ENCODE results near the gene LAPTM5.

Gene LAPTM5

DNA sequence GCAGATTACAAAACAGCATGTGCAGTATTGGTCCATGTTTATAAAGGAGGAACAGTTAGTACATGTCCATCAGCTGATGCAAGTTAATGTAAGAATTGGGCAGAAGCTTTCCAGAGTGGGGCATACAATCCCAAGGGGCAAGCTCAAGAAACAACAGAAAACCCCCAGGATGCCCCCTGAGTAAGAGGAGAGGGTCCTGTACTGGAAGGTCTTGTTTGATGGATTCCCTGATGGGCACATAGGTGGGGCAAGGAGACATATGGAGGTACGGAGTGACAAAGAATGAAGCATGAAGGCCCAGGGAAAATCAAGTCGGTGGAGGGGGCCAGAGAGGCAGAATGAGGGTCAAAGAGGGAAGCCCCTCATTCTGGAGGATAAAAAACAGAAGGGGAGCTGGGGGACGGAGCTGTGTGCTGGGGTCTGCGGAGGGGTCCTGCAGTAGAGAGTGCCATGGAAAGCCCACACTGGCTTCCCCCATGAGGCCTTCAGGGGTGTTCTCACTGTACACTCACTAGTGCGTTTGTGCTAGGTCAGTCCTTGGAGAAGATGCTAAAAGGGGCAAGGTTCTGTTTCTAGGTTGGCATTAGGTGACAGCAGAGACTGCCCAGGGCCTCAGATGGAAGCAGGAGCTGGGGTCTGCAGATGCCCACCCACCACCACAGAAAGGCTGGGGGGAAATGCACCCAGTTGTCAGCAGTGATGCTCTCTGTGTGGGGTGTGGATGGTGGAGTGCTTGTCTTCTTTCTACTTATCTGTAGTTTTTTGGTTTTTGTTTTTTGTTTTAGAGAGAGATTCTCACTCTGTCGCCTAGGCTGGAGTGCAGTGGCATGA is 21.7 kb downstream of the LAPTM5 start:
- H2AFZ ChIP-seq (ENCODE audit: low read depth, low read length) = no peak overlapping the region
- H3K27me3 ChIP-seq (ENCODE audit: insufficient read depth, low read length) = no peaks in the 10 kb centered on the region
- H3K4me3 ChIP-seq (ENCODE audit: low read length) = no peak overlapping the region
- no peaks in the 10 kb centered on the region for H3K9me3 ChIP-seq (ENCODE audit: low read length)
- no peaks in the 10 kb centered on the region for H3K36me3 ChIP-seq (ENCODE audit: insufficient read depth, low read length)
- peaks cover 6% of the 10 kb centered on the region for H3K4me1 ChIP-seq (ENCODE audit: insufficient read depth, low read length)

DNA sequence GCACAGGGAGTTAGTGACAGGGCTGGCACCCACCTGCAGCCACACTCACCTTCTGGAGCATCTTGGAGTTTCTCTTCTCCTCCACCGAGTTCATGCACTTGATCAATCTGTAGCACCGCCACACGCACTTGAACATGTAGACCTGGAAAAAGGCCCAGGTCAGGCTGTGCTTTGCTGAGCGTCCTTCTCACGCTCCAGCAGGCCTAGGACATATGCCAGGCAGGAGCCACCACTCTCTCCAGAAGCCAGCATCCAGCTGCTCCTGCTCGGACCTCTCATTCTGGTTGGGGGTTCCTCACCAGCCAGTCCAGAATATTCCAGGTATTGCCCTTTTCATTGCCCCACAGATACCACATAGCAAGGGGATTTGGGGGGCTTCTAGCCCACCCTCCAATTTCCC is 22.4 kb downstream of the LAPTM5 start:
- Histone ChIP-seq H3K4me1 (ENCODE audit: insufficient read depth, low read length) (peaks cover 6% of the 10 kb centered on the region), H2AFZ (ENCODE audit: low read depth, low read length) (no peak overlapping the region), H3K9me3 (ENCODE audit: low read length) (no peaks in the 10 kb centered on the region), H3K36me3 (ENCODE audit: insufficient read depth, low read length) (no peaks in the 10 kb centered on the region), H3K4me3 (ENCODE audit: low read length) (no peak overlapping the region), H3K27me3 (ENCODE audit: insufficient read depth, low read length) (no peaks in the 10 kb centered on the region)

DNA sequence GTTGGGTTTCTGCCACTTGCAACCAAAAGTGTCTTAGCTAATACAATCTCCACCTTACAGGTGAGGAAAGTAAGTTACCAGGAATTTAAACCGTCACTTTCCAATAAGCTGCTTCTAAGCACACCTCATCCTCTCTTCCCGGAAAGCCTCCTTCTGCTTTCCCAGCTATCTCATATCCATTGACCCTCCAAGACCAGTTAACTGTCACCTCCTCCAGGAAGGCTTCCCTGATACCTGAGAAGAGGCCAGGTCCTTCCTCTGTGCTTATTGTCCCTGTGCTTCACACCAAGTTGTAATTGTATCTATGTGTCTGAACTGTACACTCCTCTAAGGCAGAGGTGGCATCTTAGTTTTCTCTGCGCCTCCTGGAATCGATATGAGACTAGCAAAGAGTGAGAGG is 23.0 kb downstream of the LAPTM5 start:
- no peaks in the 10 kb centered on the region for H3K9me3 ChIP-seq (ENCODE audit: low read length)
- no peak overlapping the region for H3K4me3 ChIP-seq (ENCODE audit: low read length)
- H3K36me3 ChIP-seq (ENCODE audit: insufficient read depth, low read length) = no peaks in the 10 kb centered on the region
- no peaks in the 10 kb centered on the region for H3K27me3 ChIP-seq (ENCODE audit: insufficient read depth, low read length)
- no peak overlapping the region for H2AFZ ChIP-seq (ENCODE audit: low read depth, low read length)
- peaks cover 6% of the 10 kb centered on the region for H3K4me1 ChIP-seq (ENCODE audit: insufficient read depth, low read length)

DNA sequence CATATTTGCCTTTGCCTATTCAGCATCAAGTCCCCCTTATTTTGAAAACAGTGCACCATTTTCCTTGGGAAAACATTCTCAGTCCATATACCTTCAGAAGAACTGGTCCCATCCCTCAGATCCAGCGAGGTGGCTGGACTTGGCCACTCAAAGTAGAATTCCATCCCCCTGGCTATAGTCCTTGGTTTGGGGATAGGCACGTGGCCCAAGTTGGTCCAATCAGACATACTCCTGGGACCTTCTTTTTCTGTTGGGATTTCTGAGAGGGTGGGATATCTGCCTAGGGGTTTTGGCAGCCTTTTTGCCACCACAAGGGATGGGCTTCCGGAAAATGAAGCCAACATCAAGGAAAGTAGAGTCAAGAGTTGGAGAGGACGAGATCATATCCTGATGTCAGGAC is 23.5 kb downstream of the LAPTM5 start:
- H3K4me3 ChIP-seq (ENCODE audit: low read length) = no peak overlapping the region
- H3K36me3 ChIP-seq (ENCODE audit: insufficient read depth, low read length) = no peaks in the 10 kb centered on the region
- no peaks in the 10 kb centered on the region for H3K9me3 ChIP-seq (ENCODE audit: low read length)
- H2AFZ ChIP-seq (ENCODE audit: low read depth, low read length) = no peak overlapping the region
- peaks cover 6% of the 10 kb centered on the region for H3K4me1 ChIP-seq (ENCODE audit: insufficient read depth, low read length)
- no peaks in the 10 kb centered on the region for H3K27me3 ChIP-seq (ENCODE audit: insufficient read depth, low read length)

DNA sequence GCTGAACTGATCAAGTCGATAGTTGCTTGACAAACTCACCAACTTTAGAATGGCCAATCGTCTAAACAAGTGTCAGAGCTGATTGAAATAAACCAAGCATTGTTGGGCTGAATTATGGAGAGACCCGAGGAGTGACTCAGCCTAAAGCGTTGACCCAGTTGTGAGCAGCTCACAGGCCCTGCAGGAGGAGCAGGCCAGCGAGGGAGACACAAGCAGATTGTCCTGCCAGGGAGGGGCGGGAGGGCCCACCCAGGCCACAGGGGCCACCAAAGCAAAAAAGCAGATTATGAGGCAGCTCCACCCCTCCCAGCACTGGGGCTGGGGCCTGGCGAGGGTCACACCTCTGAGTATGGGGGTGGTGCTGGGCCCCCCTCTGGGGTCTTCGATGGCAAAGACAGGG is 24.1 kb downstream of the LAPTM5 start:
- Histone ChIP-seq H3K9me3 (ENCODE audit: low read length) (no peaks in the 10 kb centered on the region), H3K36me3 (ENCODE audit: insufficient read depth, low read length) (no peaks in the 10 kb centered on the region), H2AFZ (ENCODE audit: low read depth, low read length) (no peak overlapping the region), H3K27me3 (ENCODE audit: insufficient read depth, low read length) (no peaks in the 10 kb centered on the region), H3K4me3 (ENCODE audit: low read length) (no peak overlapping the region), H3K4me1 (ENCODE audit: insufficient read depth, low read length) (peaks cover 6% of the 10 kb centered on the region)

DNA sequence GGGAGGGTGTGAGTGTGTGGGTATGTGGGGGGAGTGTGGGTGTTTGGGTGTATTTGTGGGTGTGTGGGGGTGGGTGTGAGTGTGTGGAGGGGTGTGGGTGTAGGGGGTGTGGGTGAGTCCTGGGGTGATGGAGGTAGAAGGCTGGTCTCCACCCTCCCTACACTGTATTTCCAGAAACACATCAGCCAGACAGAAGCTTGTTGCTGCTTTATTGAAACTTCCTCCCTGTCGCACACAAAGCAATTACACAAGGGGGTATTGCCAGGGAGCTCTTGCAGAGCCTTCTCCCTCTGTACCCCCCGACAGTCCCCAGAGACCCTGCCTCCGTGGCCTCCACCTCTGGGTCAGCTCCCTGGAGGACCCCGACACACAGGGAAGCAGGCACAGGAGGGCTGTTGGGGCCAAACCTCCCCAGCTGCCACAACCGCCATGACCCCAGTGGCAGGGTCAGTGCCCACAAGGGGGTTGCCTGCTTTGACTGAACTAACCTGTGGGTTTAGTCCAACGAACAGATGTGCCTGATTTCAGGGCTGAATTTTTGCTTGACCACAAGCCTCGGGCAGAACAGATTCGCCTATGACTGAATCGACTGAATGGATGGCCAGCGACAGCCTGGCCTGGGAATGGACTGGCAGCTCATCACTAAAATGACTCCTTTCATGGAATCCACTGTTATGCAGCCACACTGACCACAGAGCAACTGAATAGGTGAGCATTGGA is 25.1 kb downstream of the LAPTM5 start:
- H2AFZ ChIP-seq (ENCODE audit: low read depth, low read length) = no peak overlapping the region
- H3K4me3 ChIP-seq (ENCODE audit: low read length) = no peak overlapping the region
- no peaks in the 10 kb centered on the region for H3K27me3 ChIP-seq (ENCODE audit: insufficient read depth, low read length)
- no peaks in the 10 kb centered on the region for H3K36me3 ChIP-seq (ENCODE audit: insufficient read depth, low read length)
- peaks cover 7% of the 10 kb centered on the region for H3K4me1 ChIP-seq (ENCODE audit: insufficient read depth, low read length)
- no peaks in the 10 kb centered on the region for H3K9me3 ChIP-seq (ENCODE audit: low read length)

DNA sequence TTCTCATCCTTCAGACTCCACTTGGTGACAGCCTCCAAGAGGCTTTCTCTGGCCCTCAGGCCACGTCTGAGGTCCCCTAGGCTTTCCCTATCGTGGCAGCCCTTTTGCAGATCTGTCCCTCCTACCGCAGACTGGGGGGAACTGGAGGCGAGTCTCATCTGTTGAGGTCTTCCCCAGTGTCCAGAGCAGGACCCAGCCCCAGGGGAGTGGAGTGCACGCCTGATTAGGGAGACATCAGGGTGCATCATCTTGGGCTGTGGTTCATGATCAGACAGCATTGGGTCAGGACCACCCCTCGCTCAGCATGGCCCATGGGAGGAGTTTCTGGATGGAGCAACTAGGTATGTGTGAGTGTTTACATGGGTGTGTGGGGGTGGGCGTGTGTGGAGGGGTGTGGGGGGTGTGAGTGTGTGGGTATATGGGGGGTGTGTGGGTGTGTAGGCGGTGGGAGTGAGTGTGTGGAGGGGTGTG is 25.7 kb downstream of the LAPTM5 start:
- Histone ChIP-seq H3K4me1 (ENCODE audit: insufficient read depth, low read length) (peaks cover 13% of the 10 kb centered on the region), H3K4me3 (ENCODE audit: low read length) (no peak overlapping the region), H3K36me3 (ENCODE audit: insufficient read depth, low read length) (no peaks in the 10 kb centered on the region), H3K9me3 (ENCODE audit: low read length) (no peaks in the 10 kb centered on the region), H3K27me3 (ENCODE audit: insufficient read depth, low read length) (no peaks in the 10 kb centered on the region), H2AFZ (ENCODE audit: low read depth, low read length) (no peak overlapping the region)

DNA sequence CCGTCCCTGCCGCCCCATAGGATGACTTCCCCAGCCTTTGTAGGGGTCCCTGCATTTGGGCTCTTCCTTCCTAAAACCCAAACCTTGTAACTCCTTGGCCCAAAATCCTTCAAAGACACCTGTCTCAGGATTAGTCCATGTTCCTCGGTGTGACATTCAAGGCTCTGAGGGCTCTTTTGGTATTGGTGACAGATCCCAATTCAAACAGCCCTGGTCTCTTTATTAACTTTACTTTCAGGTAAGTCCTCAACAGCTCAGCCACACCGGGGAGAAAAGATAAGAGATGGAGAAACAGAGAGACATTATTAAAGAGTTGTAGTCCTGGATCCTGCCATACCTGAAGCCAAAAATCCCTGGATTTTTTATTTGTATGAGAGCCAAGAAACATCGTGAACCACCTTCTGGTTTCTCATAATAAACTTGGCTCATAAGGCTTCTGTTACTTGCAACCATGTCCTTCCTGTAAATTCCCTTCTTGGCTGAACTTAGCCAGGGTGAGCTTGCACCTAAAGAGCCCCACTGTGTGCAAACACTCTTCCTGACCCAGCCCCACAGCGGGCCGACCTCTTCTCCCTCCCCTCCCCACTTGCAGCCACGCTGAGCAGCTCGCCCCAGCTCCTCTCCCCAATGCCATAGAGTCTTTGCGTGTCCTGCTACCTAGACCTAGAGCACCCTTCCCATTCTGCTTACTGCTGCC is 26.3 kb downstream of the LAPTM5 start:
- no peak overlapping the region for H2AFZ ChIP-seq (ENCODE audit: low read depth, low read length)
- H3K36me3 ChIP-seq (ENCODE audit: insufficient read depth, low read length) = no peaks in the 10 kb centered on the region
- H3K9me3 ChIP-seq (ENCODE audit: low read length) = no peaks in the 10 kb centered on the region
- peaks cover 19% of the 10 kb centered on the region for H3K4me1 ChIP-seq (ENCODE audit: insufficient read depth, low read length)
- H3K27me3 ChIP-seq (ENCODE audit: insufficient read depth, low read length) = no peaks in the 10 kb centered on the region
- H3K4me3 ChIP-seq (ENCODE audit: low read length) = no peak overlapping the region

DNA sequence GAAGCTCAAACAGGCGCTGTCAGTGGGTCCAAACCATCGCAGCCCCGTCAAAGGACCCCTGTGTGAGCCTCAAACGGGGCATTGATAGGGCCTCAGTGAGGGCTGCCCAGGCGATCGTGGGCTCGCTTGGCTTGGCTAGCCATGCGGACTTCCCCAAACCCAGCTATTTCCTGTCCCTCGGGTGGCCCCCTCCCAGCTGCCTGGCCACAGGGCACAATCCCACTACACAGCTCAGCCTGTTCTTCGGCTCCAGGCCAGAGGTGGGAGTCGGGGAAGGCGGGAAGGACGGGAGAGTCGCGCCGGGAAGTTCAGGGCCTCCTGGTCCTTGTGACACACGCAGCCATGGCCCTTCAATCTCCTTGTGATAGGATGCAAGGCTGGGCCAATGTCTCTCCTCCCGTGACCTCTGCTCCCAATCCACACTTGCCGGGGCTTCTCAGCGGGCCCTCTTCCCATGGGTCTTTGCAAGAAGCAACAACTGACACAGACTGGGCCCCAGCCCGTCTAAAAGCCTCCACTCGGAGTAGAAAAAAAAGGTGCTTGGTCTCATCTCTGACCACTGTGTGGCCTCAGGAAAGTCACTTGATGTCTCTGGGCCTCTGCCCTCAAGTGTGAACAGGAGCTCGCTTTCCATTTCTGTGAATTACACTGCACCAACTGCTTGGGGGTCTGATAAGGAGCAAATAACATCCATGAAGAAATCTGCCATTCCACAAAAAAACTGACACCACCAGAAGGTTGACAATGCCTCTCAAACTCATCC is 27.0 kb downstream of the LAPTM5 start:
- Histone ChIP-seq H3K9me3 (ENCODE audit: low read length) (no peaks in the 10 kb centered on the region), H3K36me3 (ENCODE audit: insufficient read depth, low read length) (no peaks in the 10 kb centered on the region), H3K4me1 (ENCODE audit: insufficient read depth, low read length) (peaks cover 26% of the 10 kb centered on the region), H2AFZ (ENCODE audit: low read depth, low read length) (no peak overlapping the region), H3K27me3 (ENCODE audit: insufficient read depth, low read length) (no peaks in the 10 kb centered on the region), H3K4me3 (ENCODE audit: low read length) (no peak overlapping the region)

DNA sequence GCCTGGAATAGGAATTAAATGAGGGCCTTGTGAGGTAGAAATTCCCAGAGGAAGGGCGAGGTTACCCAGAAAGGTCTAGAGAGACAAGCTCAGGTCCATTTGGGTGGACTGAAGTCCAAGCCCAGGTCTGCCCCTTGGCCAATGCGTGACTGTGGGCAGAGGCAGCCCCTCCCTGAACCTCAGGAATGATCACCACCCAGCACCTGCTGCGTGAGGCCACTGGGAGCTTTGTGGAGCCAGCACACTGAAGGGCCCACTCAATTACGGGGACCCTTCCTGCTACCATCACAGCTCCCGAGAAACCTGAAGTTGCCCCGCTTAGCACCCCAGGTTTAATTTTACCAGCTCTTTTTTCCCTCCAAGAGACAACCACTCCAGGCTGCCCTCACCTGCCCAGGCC is 27.7 kb downstream of the LAPTM5 start:
- Histone ChIP-seq H3K4me1 (ENCODE audit: insufficient read depth, low read length) (peaks cover 27% of the 10 kb centered on the region), H3K27me3 (ENCODE audit: insufficient read depth, low read length) (no peaks in the 10 kb centered on the region), H3K36me3 (ENCODE audit: insufficient read depth, low read length) (no peaks in the 10 kb centered on the region), H3K4me3 (ENCODE audit: low read length) (no peak overlapping the region), H2AFZ (ENCODE audit: low read depth, low read length) (no peak overlapping the region), H3K9me3 (ENCODE audit: low read length) (no peaks in the 10 kb centered on the region)

DNA sequence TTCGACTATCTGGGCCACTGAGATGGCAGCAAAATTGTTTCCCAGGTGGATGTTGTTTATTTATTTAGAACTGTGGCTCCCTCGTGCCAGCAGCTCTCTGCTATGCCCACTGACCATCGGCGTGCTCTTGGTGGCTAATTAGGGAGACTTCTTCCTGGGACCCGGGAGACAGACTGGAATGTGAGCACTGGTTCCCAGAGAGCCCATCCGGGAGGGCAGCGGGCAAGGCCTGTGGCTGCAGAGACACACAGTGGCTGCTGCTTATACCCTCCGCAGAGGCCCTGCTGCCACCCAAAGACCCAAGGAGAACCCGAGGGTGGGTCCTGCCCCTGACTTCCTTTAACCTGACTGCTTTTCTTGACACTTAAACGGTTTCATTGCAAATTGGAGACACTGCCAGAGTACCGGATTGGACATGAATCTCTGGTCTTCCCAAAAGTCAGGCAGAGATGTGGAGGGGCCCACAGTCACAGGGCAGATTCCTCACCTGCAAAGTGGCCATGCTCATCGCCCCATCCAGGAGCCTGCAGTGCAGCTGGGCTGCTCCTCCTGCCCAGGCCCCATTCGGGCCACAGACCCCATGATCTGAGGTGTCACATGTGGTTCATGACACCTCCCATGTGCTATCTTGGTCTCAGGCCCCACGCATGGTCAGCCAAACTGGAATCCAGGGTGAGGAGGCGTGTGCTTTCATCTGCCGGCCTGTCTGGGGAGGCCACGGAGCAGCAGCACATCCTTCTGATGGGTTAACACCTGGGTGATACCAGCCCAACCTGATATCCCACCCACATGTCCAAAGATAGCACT is 28.5 kb downstream of the LAPTM5 start:
- no peak overlapping the region for H2AFZ ChIP-seq (ENCODE audit: low read depth, low read length)
- no peaks in the 10 kb centered on the region for H3K27me3 ChIP-seq (ENCODE audit: insufficient read depth, low read length)
- H3K4me3 ChIP-seq (ENCODE audit: low read length) = no peak overlapping the region
- H3K4me1 ChIP-seq (ENCODE audit: insufficient read depth, low read length) = peaks cover 27% of the 10 kb centered on the region
- H3K9me3 ChIP-seq (ENCODE audit: low read length) = no peaks in the 10 kb centered on the region
- no peaks in the 10 kb centered on the region for H3K36me3 ChIP-seq (ENCODE audit: insufficient read depth, low read length)

DNA sequence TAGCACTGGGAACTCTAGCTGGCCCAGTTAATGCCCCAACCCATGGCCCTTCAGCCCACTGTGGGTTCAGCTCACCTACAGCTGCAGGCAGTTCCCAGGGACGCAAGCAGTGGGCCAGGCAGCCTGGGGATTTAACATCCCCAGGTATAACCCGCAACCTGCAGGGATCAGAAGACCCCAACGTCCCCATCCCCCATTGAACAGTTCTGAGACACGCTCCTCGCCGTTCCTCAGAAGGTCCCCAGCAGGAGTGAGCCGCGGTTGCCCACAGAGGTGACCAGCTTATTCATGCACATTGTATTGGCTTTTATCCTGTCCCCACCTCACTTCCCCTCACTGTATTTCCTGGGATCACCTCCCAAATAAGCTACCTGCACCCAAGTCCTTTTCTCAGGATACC is 29.2 kb downstream of the LAPTM5 start:
- Histone ChIP-seq H3K4me1 (ENCODE audit: insufficient read depth, low read length) (peaks cover 27% of the 10 kb centered on the region), H3K36me3 (ENCODE audit: insufficient read depth, low read length) (no peaks in the 10 kb centered on the region), H3K4me3 (ENCODE audit: low read length) (no peak overlapping the region), H3K9me3 (ENCODE audit: low read length) (no peaks in the 10 kb centered on the region), H3K27me3 (ENCODE audit: insufficient read depth, low read length) (no peaks in the 10 kb centered on the region), H2AFZ (ENCODE audit: low read depth, low read length) (no peak overlapping the region)

Data from neuron (in vitro differentiated cells).